Measurements from ENCODE around the gene CFAP90. TPM values are rescaled to one million over a fixed set of nuclear protein-coding genes. Genes with fewer than 3 reads are reported as not detected.

Gene CFAP90
- total RNA-seq, 5 donors from 2014 or later (not counting 1 experiment from before 2014, with no cell fraction given), result not detected

DNA sequence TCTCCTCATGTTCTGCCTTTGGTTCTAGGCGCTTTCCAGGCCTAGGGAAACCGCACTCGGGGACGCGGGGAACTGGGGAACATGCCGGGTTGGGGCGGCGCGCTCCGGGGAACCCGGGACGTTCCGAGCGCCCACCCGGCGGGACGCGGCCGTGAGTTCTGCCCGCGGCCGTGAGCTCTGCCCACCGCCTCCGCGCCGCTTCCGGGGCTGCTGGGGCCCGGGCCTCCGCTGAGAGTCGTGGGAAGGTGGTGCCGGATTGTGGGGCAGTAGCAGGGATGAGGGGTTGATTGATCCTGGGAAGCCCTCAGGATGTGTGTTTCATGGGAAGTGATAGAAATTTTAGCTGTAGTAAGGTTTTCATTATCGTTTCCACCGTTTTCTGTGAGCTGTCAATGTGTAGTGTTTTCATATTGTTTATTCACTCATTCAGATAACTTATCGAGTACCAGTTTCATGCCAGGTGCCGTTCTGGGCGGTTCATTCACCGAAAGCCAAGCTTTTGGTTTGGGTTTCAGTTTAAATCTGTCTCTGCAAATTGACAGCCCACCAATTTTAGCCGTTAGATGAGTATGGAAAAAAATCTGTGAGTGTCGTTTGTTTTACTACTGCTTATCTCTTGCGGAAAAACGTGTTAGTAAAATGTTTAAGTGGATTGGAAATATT is 18.7 kb upstream of the CFAP90 start:
- Histone ChIP-seq H3K36me3 (ENCODE audit: control insufficient read depth in 2 of 2, extremely low read depth in 1 of 2, insufficient read depth in 1 of 2, low read length in 1 of 2) (peaks cover 0 to 4% of the 10 kb centered on the region in 2 donors), H3K4me1 (ENCODE audit: control insufficient read depth in 1 of 2, extremely low read depth in 1 of 2, insufficient read depth in 2 of 2, low read length in 2 of 2) (peaks cover 24 to 30% of the 10 kb centered on the region in 2 experiments), H3K4me3 (ENCODE audit: control insufficient read depth in 1 of 2, extremely low read depth in 1 of 2, low read length in 1 of 2) (peak overlapping the region; percentile 68 to 92), H3K9me3 (no peaks in the 10 kb centered on the region), H3K27ac (ENCODE audit: low read length) (peak overlapping the region; percentile 56), H3K27me3 (replicated peaks in 1 of 2; ENCODE audit: control insufficient read depth in 2 of 2, extremely low read depth in 1 of 2, insufficient read depth in 2 of 2, low read length in 1 of 2) (no peaks in the 10 kb centered on the region)
- ATAC-seq (replicated peaks in 1 of 4) (peak; percentile 26 to 53 (median 47)), DNase-seq (peak in 10 of 35 experiments; percentile 5 to 44 (median 10))
- 0% methylated on average over 31 of the region's 41 CpGs for WGBS (ENCODE audit: insufficient coverage)
- H3K27ac Mint-ChIP-seq, result peak overlapping the region; percentile 85 to 88
- ChIA-PET CTCF (interaction anchor here in 1 of 2 donors (1.2 to 2.1 kb wide), 4 partner anchors 9 to 18 kb away, joined by 4 to 14 read pairs (median 5); no protein-coding TSS in a partner anchor), POLR2A (interaction anchor here (0.8 to 1.1 kb wide), 3 partner anchors 18 to 1236 kb away, joined by 3 read pairs; partner anchors contain the start of gene SRD5A1 (in 1 of the 2))
- no peaks in the 10 kb centered on the region for H3K27me3 Mint-ChIP-seq
- H3K9me3 Mint-ChIP-seq, result no peaks in the 10 kb centered on the region
- peaks cover 21% of the 10 kb centered on the region for H3K36me3 Mint-ChIP-seq
- H3K4me3 Mint-ChIP-seq, result peak overlapping the region; percentile 91 to 96 (median 92)
- peaks cover 75 to 87% (median 84%) of the 10 kb centered on the region in 3 donors for H3K4me1 Mint-ChIP-seq

DNA sequence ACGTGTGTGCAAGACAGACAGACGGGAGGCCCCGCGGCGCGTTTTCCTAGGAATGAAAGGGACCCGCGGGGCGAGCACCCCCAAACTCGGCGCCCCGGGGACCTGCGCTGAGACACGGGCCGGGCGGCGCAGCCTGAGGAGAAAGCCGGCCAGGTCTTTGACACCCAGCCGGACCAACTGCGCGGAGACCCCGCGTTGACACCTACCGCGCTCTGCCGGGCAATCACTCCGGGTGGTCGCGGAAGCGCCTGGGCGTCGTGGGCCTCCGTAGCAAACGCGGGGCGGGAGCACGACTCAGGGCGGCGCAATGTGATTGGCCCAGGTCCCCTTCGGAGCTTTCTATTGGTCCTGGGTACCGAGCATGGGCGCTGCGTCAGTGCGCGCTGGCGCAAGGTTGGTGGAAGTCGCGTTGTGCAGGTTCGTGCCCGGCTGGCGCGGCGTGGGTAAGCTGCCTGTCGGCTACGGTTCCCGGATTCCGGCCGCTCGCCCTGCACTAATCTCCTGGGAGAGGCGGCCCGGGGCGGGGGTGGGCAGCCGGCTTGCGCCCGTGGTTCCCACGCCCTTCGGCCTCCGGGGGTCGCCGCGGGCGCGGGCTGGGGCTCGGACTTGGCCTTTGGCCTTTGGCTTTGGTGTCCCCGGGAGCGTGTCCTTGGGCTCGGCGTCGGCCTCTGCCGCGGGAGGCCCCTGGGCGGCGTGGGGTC is 18.0 kb upstream of the CFAP90 start, which contains the start of the genes FASTKD3 and MTRR:
Gene FASTKD3, minus strand, starts transcription at position 259 of the 701 bp plus-strand sequence. CDS start 948 bp downstream, outside the sequence.
Gene MTRR, plus strand, starts transcription at position 376 of the 701 bp plus-strand sequence. CDS start 1,647 bp downstream, outside the sequence.
- DNase-seq (peak; percentile 72 to 94 (median 87)), ATAC-seq (replicated peaks in 1 of 4) (peak; percentile 99 to 100 (median 99))
- Histone ChIP-seq H3K4me1 (ENCODE audit: control insufficient read depth in 1 of 2, extremely low read depth in 1 of 2, insufficient read depth in 2 of 2, low read length in 2 of 2) (peaks cover 24 to 30% of the 10 kb centered on the region in 2 experiments), H3K27ac (ENCODE audit: low read length) (peak within 1 kb of the TSS; percentile 56), H3K27me3 (replicated peaks in 1 of 2; ENCODE audit: control insufficient read depth in 2 of 2, extremely low read depth in 1 of 2, insufficient read depth in 2 of 2, low read length in 1 of 2) (no peaks in the 10 kb centered on the region), H3K36me3 (ENCODE audit: control insufficient read depth in 2 of 2, extremely low read depth in 1 of 2, insufficient read depth in 1 of 2, low read length in 1 of 2) (no peaks in the 10 kb centered on the region), H3K9me3 (no peaks in the 10 kb centered on the region), H3K4me3 (ENCODE audit: control insufficient read depth in 1 of 2, extremely low read depth in 1 of 2, low read length in 1 of 2) (peak within 1 kb of the TSS; percentile 68 to 92)
- Mint-ChIP-seq H3K27me3 (no peaks in the 10 kb centered on the region), H3K36me3 (peaks cover 21% of the 10 kb centered on the region), H3K4me3 (peak within 1 kb of the TSS; percentile 91 to 97 (median 92)), H3K9me3 (no peaks in the 10 kb centered on the region), H3K27ac (peak within 1 kb of the TSS; percentile 85 to 93), H3K4me1 (peaks cover 70 to 81% (median 79%) of the 10 kb centered on the region in 3 donors)
- POLR2A ChIA-PET, result interaction anchor here (0.8 to 1.1 kb wide), 3 partner anchors 18 to 1236 kb away, joined by 3 read pairs; partner anchors contain the start of gene SRD5A1 (in 1 of the 2)
- under 1% methylated on average over 81 of the region's 83 CpGs for WGBS (ENCODE audit: insufficient coverage)
- CTCF ChIA-PET, result interaction anchor here in 1 of 2 donors (1.2 to 2.1 kb wide), 3 partner anchors 8 to 18 kb away, joined by 4 to 14 read pairs (median 4); no protein-coding TSS in a partner anchor

DNA sequence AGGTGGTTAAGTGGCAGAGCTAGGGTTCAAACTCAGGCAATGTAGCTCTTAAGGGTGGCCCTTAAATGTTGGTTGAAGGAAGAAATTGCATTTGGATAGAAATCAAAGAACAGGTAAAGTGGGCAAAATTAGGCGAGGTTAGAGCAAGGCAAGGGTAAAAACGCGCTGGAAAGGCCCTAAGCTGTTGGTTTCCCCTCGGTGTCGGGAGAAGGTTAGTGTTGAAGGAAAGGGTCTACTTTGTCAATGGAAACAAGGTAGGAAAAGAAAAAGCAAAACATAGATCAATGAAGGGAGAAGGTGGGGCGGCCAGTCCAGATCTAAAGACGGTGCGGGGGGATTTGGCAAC is 17.5 kb upstream of the CFAP90 start:
- no peaks in the 10 kb centered on the region for H3K27me3 ChIP-seq (replicated peaks in 1 of 2; ENCODE audit: control insufficient read depth in 2 of 2, extremely low read depth in 1 of 2, insufficient read depth in 2 of 2, low read length in 1 of 2)
- DNase-seq, result no peak
- H3K27ac ChIP-seq (ENCODE audit: low read length), result peak overlapping the region; percentile 56
- no peaks in the 10 kb centered on the region for H3K9me3 ChIP-seq
- Mint-ChIP-seq H3K36me3 (peaks cover 20% of the 10 kb centered on the region), H3K27me3 (no peaks in the 10 kb centered on the region), H3K27ac (peak overlapping the region; percentile 83 to 93), H3K9me3 (no peaks in the 10 kb centered on the region), H3K4me1 (peaks cover 65 to 76% (median 74%) of the 10 kb centered on the region in 3 donors), H3K4me3 (peak overlapping the region; percentile 91 to 97 (median 92))
- POLR2A ChIA-PET, result interaction anchor here in 1 of 2 donors (1.0 to 1.1 kb wide), 2 partner anchors 19 to 24 kb away, joined by 3 read pairs; no protein-coding TSS in a partner anchor
- WGBS (ENCODE audit: insufficient coverage), result 0% methylated on average over 6 of the region's 8 CpGs
- H3K4me3 ChIP-seq (ENCODE audit: control insufficient read depth in 1 of 2, extremely low read depth in 1 of 2, low read length in 1 of 2), result peak overlapping the region; percentile 68 to 92
- no peak for ATAC-seq (replicated peaks in 1 of 4)
- CTCF ChIA-PET, result interaction anchor here in 1 of 2 donors (1.2 to 2.1 kb wide), 2 partner anchors 11 to 19 kb away, joined by 4 to 14 read pairs; no protein-coding TSS in a partner anchor
- H3K4me1 ChIP-seq (ENCODE audit: control insufficient read depth in 1 of 2, extremely low read depth in 1 of 2, insufficient read depth in 2 of 2, low read length in 2 of 2), result peaks cover 22 to 30% of the 10 kb centered on the region in 2 experiments
- peaks cover 0 to under 1% of the 10 kb centered on the region in 2 donors for H3K36me3 ChIP-seq (ENCODE audit: control insufficient read depth in 2 of 2, extremely low read depth in 1 of 2, insufficient read depth in 1 of 2, low read length in 1 of 2)

DNA sequence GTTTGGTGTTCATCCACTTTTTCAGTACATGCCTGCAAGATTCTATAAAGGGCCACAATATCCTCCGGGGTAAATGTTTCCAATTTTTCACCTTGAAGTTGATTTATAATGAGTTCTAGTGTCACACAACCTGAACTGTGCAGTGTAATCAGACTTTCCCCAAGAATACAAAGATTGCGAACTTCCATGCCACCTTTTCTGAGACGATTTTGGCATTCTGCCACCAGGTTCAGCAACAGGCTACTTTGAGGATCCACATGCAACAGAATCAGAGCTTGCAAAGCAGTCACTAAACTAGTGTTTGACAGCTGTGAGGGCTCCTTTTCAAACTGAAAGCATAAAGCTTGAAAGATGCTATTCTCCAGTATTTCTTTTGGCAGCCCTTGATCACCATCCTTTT is 16.3 kb upstream of the CFAP90 start:
- H3K4me3 ChIP-seq (ENCODE audit: control insufficient read depth in 1 of 2, extremely low read depth in 1 of 2, low read length in 1 of 2), result no peak overlapping the region
- H3K27me3 ChIP-seq (replicated peaks in 1 of 2; ENCODE audit: control insufficient read depth in 2 of 2, extremely low read depth in 1 of 2, insufficient read depth in 2 of 2, low read length in 1 of 2), result no peaks in the 10 kb centered on the region
- H3K4me1 ChIP-seq (ENCODE audit: control insufficient read depth in 1 of 2, extremely low read depth in 1 of 2, insufficient read depth in 2 of 2, low read length in 2 of 2), result peaks cover 22% of the 10 kb centered on the region in 2 experiments
- ChIA-PET POLR2A (no interaction called here), CTCF (interaction anchor here in 1 of 2 donors (0.7 to 2.1 kb wide), 2 partner anchors 14 to 20 kb away, joined by 3 to 14 read pairs; no protein-coding TSS in a partner anchor)
- ATAC-seq (replicated peaks in 1 of 4) (no peak), DNase-seq (no peak)
- Mint-ChIP-seq H3K4me3 (peak overlapping the region in 2 of 3 donors; percentile 51 to 91), H3K9me3 (no peaks in the 10 kb centered on the region), H3K27me3 (no peaks in the 10 kb centered on the region), H3K36me3 (peaks cover 27% of the 10 kb centered on the region), H3K4me1 (peaks cover 53 to 66% (median 63%) of the 10 kb centered on the region in 3 donors), H3K27ac (no peak overlapping the region)
- H3K36me3 ChIP-seq (ENCODE audit: control insufficient read depth in 2 of 2, extremely low read depth in 1 of 2, insufficient read depth in 1 of 2, low read length in 1 of 2), result peaks cover 0 to 10% of the 10 kb centered on the region in 2 donors
- WGBS (ENCODE audit: insufficient coverage), result 83% methylated on average over 2 of the region's 3 CpGs
- no peak overlapping the region for H3K27ac ChIP-seq (ENCODE audit: low read length)
- no peaks in the 10 kb centered on the region for H3K9me3 ChIP-seq

DNA sequence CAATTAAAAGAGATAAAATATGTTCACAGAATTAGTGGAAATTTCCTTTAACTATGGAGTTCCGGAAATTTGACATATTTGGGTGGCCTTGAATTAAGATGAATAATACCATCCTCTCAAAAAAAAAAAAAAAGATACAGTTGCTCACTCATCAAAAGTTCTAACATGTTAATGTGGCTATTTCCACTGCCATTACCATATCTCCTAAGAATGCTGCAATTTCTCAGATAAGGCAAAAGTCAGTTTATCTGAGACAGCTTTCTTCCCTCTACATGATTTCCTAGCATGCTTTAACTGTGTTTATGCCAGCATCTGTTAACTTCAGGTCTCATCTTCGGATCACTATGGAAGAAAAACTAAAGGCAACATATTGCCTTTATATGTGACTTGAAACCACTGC is 15.3 kb upstream of the CFAP90 start:
- Histone ChIP-seq H3K27me3 (replicated peaks in 1 of 2; ENCODE audit: control insufficient read depth in 2 of 2, extremely low read depth in 1 of 2, insufficient read depth in 2 of 2, low read length in 1 of 2) (no peaks in the 10 kb centered on the region), H3K36me3 (ENCODE audit: control insufficient read depth in 2 of 2, extremely low read depth in 1 of 2, insufficient read depth in 1 of 2, low read length in 1 of 2) (peaks cover 3 to 19% of the 10 kb centered on the region in 2 donors), H3K4me1 (ENCODE audit: control insufficient read depth in 1 of 2, extremely low read depth in 1 of 2, insufficient read depth in 2 of 2, low read length in 2 of 2) (peaks cover 17 to 21% of the 10 kb centered on the region in 2 experiments), H3K4me3 (ENCODE audit: control insufficient read depth in 1 of 2, extremely low read depth in 1 of 2, low read length in 1 of 2) (no peak overlapping the region), H3K27ac (ENCODE audit: low read length) (no peak overlapping the region), H3K9me3 (no peaks in the 10 kb centered on the region)
- H3K27me3 Mint-ChIP-seq, result no peaks in the 10 kb centered on the region
- CTCF ChIA-PET, result interaction anchor here in 1 of 2 donors (0.6 kb wide), 1 partner anchor 991 kb away, joined by 3 read pairs; no protein-coding TSS in a partner anchor
- H3K9me3 Mint-ChIP-seq, result no peaks in the 10 kb centered on the region
- H3K36me3 Mint-ChIP-seq, result peaks cover 32% of the 10 kb centered on the region
- WGBS (ENCODE audit: insufficient coverage), result 100% methylated on average over 1 of the region's 2 CpGs
- DNase-seq (no peak), ATAC-seq (replicated peaks in 1 of 4) (no peak)
- H3K27ac Mint-ChIP-seq, result no peak overlapping the region
- no peak overlapping the region for H3K4me3 Mint-ChIP-seq
- H3K4me1 Mint-ChIP-seq, result peaks cover 43 to 56% (median 52%) of the 10 kb centered on the region in 3 donors
- POLR2A ChIA-PET, result interaction anchor here in 1 of 2 donors (0.6 kb wide), 1 partner anchor 18 kb away, joined by 3 read pairs; no protein-coding TSS in a partner anchor

Data from T-cell (primary cell).